Motor neuron (in vitro differentiated cells): ENCODE results near the gene DERA. TPM values are rescaled to one million over a fixed set of nuclear protein-coding genes. Genes with fewer than 3 reads are reported as not detected.

Source experiments
- ATAC-seq, 8 experiments: fragments of 200-7000 bp; cut with Tn5 transposase; replicated peaks in 6 of 8; 2 replicates each; pipeline ENCODE4 v1.8.0; 2021; ENCODE audit warnings: mild to moderate bottlenecking in 8 of 8, moderate library complexity in 8 of 8
- H3K27ac ChIP-seq, 2 donors: fragments of 250-450 bp; sonication (Bioruptor Pico); 2 replicates each; pipeline ENCODE4 v1.9.0; 2021; ENCODE audit warnings: antibody characterized with exemption in 2 of 2, mild to moderate bottlenecking in 2 of 2, moderate library complexity in 1 of 2
- H3K4me1 ChIP-seq, 2 donors: fragments of 250-450 bp; sonication (Bioruptor Pico); replicated peaks in 1 of 2; 2 replicates each; pipeline ENCODE4 v1.6.1; 2021; ENCODE audit warnings: antibody characterized with exemption in 2 of 2, mild to moderate bottlenecking in 2 of 2, moderate library complexity in 1 of 2
- H3K4me3 ChIP-seq, 5 donors: fragments of 250-450 bp; sonication (Bioruptor Pico); 2 replicates each; pipeline ENCODE4 v1.9.0; 2021; ENCODE audit warnings: antibody characterized with exemption in 5 of 5, mild to moderate bottlenecking in 5 of 5, moderate library complexity in 4 of 5
- WGBS, 10 experiments: fragments of 450-650 bp; shearing (Covaris generic); methylation state at CpG; one replicate each; pipeline ENCODE4 v1.0.0; 2022; 5-methylcytosine and 5-hydroxymethylcytosine counted together
- in situ Hi-C, 9 experiments: fragments of 400-800 bp; cut with MboI; loops; one replicate each; pipeline ENCODE4 v1.15.0; 2021; ENCODE audit warnings: low sequenced_read_pairs in 9 of 9, low pct_unique_long_range_greater_than_20kb in 2 of 9; ENCODE audit not compliant: unreplicated experiment in 9 of 9
- total RNA-seq, 8 experiments: library from RNA; unstranded; fragments of 300-600 nt; gene quantifications; 2 replicates each; pipeline versions ENCODE4 v1.2.3 to v1.2.4, GENCODE V29; 2022

DERA gene
- total RNA-seq, 8 experiments from 2014 or later = 5.0 to 29.9 (median 22.6) TPM

GRCh38 chr12:15982071-15982470, 70.9 kb downstream of the DERA start:
- WGBS, 10 experiments = 36 to 100% (median 79%) methylated on average over 1 to 5 of the region's 5 CpGs
- no peak overlapping the region for H3K27ac ChIP-seq
- in situ Hi-C loops = no loop called here
- no peak overlapping the region for H3K4me3 ChIP-seq
- H3K4me1 ChIP-seq = no peaks in the 10 kb centered on the region
- ATAC-seq = no peak

GRCh38 chr12:15982471-15982870, 71.3 kb downstream of the DERA start:
- ATAC-seq = peak in 3 of 8 experiments; percentile 84 to 87 (median 84)
- H3K27ac ChIP-seq = no peak overlapping the region
- in situ Hi-C loops = no loop called here
- no peak overlapping the region for H3K4me3 ChIP-seq
- H3K4me1 ChIP-seq = no peaks in the 10 kb centered on the region
- 0 to 100% (median 67%) methylated on average over 1 to 3 of the region's 3 CpGs; no CpG with 5 or more reads in 1 of the 10 experiments for WGBS, 10 experiments

GRCh38 chr12:15982921-15983320, 71.8 kb downstream of the DERA start:
- ATAC-seq = peak in 1 of 8 experiments; percentile 27
- in situ Hi-C loops = no loop called here

GRCh38 chr12:15984097-15984800, 73.1 kb downstream of the DERA start:
- H3K4me3 ChIP-seq = no peak overlapping the region
- peak in 1 of 8 experiments; percentile 18 for ATAC-seq
- in situ Hi-C loops = no loop called here
- no peak overlapping the region for H3K27ac ChIP-seq
- no peaks in the 10 kb centered on the region for H3K4me1 ChIP-seq
- 60 to 100% (median 96%) methylated on average over 1 to 5 of the region's 6 CpGs for WGBS, 10 experiments

More at GRCh38 chr12:15982921-15983320, 71.8 kb downstream of the DERA start:
- Histone ChIP-seq H3K4me1 (no peaks in the 10 kb centered on the region), H3K4me3 (no peak overlapping the region), H3K27ac (no peak overlapping the region)

- Histone ChIP-seq H3K4me1 (no peaks in the 10 kb centered on the region), H3K27ac (no peak overlapping the region), H3K4me3 (no peak overlapping the region)
- ATAC-seq = no peak
- in situ Hi-C loops = no loop called here
- 78 to 100% (median 94%) methylated on average over 1 to 2 of the region's 2 CpGs for WGBS, 10 experiments
Observed at GRCh38 chr12:15984963-15985362, 73.8 kb downstream of the DERA start.

- H3K4me3 ChIP-seq = no peak overlapping the region
- WGBS, 10 experiments = 93 to 100% (median 100%) methylated on average over 1 to 6 of the region's 11 CpGs; no CpG with 5 or more reads in 2 of the 10 experiments
- no peak overlapping the region for H3K27ac ChIP-seq
- H3K4me1 ChIP-seq = no peaks in the 10 kb centered on the region
- in situ Hi-C loops = no loop called here
- ATAC-seq = no peak
Observed at GRCh38 chr12:15987696-15988095, 76.6 kb downstream of the DERA start.

- 80 to 100% (median 94%) methylated on average over 1 to 5 of the region's 6 CpGs for WGBS, 10 experiments
- in situ Hi-C loops = no loop called here
- Histone ChIP-seq H3K4me3 (no peak overlapping the region), H3K4me1 (no peaks in the 10 kb centered on the region), H3K27ac (no peak overlapping the region)
- no peak for ATAC-seq
Observed at GRCh38 chr12:15988983-15989755, 78.0 kb downstream of the DERA start.

- H3K4me3 ChIP-seq = no peak overlapping the region
- WGBS, 10 experiments = 76 to 100% (median 92%) methylated on average over 1 to 4 of the region's 4 CpGs; no CpG with 5 or more reads in 3 of the 10 experiments
- ATAC-seq = peak in 2 of 8 experiments; percentile 13 to 22
- in situ Hi-C loops = no loop called here
- H3K27ac ChIP-seq = no peak overlapping the region
- H3K4me1 ChIP-seq = no peaks in the 10 kb centered on the region
Observed at GRCh38 chr12:15995801-15996200, 84.7 kb downstream of the DERA start.

- Histone ChIP-seq H3K4me1 (no peaks in the 10 kb centered on the region), H3K27ac (no peak overlapping the region), H3K4me3 (no peak overlapping the region)
- 50 to 100% (median 90%) methylated on average over 1 to 3 of the region's 3 CpGs; no CpG with 5 or more reads in 3 of the 10 experiments for WGBS, 10 experiments
- in situ Hi-C loops = no loop called here
- ATAC-seq = peak in 4 of 8 experiments; percentile 64 to 80 (median 74)
Observed at GRCh38 chr12:15996254-15996653, 85.1 kb downstream of the DERA start.

- whole genome bisulfite sequencing, 10 experiments = 86 to 100% (median 100%) methylated on average over 1 of the region's 1 CpG
- no peak for ATAC-seq
- H3K27ac ChIP-seq = no peak overlapping the region
- in situ Hi-C loops = no loop called here
- no peak overlapping the region for H3K4me3 ChIP-seq
- H3K4me1 ChIP-seq = no peaks in the 10 kb centered on the region
Observed at GRCh38 chr12:15996948-15997347, 85.8 kb downstream of the DERA start.

- no peak for ATAC-seq
- H3K4me1 ChIP-seq = no peaks in the 10 kb centered on the region
- WGBS, 10 experiments = 80 to 100% (median 95%) methylated on average over 1 to 2 of the region's 2 CpGs; no CpG with 5 or more reads in 1 of the 10 experiments
- no peak overlapping the region for H3K27ac ChIP-seq
- in situ Hi-C loops = no loop called here
- H3K4me3 ChIP-seq = no peak overlapping the region
Observed at GRCh38 chr12:15997910-15998309, 86.8 kb downstream of the DERA start.

GRCh38 chr12:16002880-16003279, 91.7 kb downstream of the DERA start:
- in situ Hi-C loops = no loop called here
- Histone ChIP-seq H3K27ac (no peak overlapping the region), H3K4me1 (no peaks in the 10 kb centered on the region), H3K4me3 (no peak overlapping the region)
- no peak for ATAC-seq

- WGBS, 10 experiments = 81 to 100% (median 93%) methylated on average over 1 to 3 of the region's 3 CpGs; no CpG with 5 or more reads in 4 of the 10 experiments
- no peak for ATAC-seq
- H3K4me1 ChIP-seq = no peaks in the 10 kb centered on the region
- no peak overlapping the region for H3K27ac ChIP-seq
- in situ Hi-C loops = no loop called here
- no peak overlapping the region for H3K4me3 ChIP-seq
Observed at GRCh38 chr12:16003460-16003859, 92.3 kb downstream of the DERA start.
